ENCODE results near the gene FRMPD1.
A peak's percentile ranks its signal among the peaks of the same experiment; 100 is the strongest.

FRMPD1 gene

DNA sequence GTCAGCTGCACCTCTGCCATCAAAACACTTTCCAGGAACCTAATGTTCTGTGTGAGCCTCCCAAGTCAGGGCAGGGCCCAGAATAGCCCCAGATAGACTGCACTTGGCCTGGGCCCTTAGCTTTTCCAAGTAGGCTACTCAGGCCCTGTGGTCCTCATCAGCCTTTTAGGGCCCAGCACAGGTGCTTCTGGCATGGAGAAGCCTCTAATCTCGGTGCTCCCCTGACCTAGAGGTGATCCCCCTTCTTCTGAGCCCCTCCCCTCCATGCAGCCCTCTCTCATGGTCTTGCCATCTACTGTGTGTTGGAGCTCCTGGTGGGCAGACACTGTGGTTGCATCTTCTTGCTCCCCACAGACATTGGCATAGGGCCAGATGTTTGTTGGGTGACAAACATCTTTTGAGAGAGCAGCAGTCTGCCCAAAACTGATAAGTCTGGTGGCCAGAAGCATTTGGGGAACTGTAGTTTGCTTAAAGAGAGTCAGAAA is 28.1 kb downstream of the FRMPD1 start:
- no peak for DNase-seq (ENCODE audit: low read depth)

DNA sequence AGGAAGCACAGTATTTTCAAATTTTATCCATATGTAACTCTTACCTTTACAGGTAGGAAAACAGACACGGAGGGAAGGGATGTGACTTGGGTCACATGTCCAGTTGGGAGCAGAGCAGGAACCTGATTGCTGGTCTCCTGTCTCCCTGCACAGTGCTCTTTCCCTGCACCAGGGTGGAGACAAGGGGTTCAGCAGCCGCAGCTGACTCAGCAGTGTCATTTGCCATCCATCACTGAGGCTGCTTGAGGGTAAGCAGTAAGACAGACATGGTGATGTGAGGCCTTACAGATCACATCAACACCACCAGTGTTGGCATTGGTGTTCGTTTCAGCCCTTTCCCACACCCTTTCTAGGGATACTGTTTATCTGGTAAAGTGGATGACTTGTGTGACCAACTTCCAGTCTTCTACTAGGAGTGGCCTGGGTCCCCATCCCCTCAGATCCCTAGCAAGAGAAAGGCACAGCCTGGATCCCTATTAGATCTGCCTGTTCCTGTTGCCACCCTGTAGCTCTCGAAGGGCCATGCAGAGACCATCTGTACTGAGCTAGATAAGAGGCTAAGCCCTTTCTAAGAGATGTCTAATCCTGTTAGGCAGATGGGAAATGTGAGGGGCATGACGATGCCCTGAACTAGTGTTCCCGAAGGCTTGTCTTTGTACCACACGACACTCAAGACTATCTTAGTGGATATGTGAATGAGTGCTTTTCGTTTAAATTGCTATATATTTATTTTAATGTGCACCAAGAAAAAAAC is 29.1 kb downstream of the FRMPD1 start:
- no peak for DNase-seq (ENCODE audit: low read depth)

DNA sequence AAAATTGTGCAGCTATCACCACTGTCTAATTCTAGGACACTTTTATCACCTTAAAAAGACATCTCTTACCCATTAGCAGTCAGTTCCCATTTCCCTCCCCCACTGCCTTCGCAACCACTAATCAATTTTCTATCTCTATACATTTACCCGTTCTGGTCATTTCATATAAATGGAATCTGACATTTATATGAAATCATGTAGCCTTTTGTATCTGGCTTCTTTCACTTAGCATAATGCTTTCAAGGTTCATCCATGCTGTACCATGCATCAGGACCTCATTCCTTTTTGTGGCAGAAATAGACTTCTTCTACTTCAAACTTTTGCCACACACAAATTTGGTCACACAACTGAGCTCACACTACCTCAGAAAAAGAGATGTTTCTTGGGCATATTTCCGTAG is 32.2 kb downstream of the FRMPD1 start:
- no peak for DNase-seq (ENCODE audit: low read depth)

DNA sequence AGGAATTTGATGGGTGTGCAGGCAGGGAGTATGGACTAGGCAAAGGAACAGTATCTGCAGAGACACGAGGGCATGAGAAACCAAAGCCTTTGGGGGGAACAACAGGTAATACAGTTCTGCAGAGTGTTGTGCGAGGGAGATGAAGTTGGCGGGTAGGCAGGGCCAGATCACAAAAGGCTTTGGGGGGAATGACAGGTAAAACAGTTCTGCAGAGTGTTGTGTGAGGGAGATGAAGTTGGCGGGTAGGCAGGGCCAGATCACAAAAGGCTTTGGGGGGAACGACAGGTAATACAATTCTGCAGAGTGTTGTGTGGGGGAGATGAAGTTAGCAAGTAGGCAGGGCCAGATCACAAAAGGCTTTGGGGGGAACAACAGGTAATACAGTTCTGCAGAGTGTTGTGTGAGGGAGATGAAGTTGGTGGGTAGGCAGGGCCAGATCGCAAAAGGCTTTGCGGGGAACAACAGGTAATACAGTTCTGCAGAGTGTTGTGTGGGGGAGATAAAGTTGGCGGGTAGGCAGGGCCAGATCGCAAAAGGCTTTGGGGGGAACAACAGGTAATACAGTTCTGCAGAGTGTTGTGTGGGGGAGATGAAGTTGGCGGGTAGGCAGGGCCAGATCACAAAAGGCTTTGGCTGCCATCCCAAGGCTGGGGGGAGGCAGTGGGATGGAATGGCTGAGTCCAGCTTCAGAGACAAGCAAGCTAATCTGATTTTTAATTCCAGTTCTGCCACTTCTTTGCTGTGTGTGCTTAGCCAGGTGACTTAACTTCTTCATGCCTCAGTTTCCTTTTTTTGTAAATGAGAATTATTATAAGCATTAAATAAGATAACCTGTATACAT is 33.0 kb downstream of the FRMPD1 start:
- DNase-seq (ENCODE audit: low read depth) = no peak

DNA sequence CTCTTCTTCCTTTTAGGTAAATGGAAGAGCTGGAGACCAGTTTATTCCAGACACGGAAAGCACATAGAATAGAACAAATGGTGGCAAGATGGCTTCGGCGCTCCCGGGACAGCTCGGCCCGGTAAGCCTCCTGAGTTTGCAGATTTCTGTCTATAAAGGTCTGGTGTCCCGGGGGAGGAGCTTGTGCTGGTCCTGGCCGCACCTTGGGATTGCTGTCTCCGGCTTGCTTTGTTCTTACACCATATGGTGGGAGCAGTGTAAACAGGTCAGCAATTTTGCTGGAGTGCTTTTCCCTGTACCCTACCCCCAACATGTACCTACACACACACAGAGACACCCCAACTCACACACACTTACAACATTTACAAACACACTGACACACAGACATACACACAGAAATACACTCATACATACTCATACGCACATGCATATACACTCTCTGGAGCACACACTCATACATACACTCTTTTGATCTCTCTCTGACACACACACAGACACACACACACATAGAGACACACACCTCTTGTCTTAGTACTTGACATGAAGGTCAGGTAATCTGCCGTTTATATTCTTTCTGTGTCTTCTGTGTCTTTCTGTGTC is 42.0 kb downstream of the FRMPD1 start:
- DNase-seq (ENCODE audit: low read depth) = no peak

DNA sequence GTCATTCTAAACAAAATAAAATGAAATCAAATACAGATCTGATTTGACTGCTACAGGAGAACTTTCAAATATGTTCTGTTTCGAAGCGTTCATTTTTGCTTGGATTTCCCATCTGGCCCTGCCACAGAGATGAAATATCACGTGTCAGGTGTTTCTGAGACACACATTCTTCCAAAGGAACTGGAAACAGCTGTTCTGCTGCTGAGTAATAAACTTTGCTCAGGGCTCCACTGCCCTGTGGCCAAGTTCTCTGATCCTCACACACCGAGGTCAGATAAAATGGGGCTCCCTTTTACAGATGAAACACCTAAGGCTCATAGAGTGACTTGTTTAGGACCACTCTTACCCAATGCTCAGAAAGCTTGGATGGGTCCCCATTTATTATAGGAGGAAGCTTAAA is 42.5 kb downstream of the FRMPD1 start:
- no peak for DNase-seq (ENCODE audit: low read depth)

DNA sequence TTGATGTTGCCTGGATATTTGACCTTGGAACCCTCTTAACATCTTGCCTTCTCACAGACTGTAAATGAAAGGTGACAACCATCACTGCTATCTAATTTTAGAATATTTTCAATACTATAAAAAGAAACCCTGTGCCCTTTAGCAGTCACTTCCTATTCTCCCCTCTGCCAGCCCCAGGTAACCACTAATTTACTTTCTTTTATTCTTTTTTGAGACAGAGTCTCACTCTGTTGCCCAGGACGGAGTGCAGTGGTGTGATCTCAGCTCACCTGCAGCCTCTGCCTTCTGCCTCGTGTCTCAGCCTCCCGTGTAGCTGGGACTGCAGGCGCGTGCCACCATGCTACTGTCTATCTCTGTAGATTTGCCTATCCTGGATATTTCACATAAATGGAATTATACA is 43.6 kb downstream of the FRMPD1 start:
- DNase-seq (ENCODE audit: low read depth) = no peak

DNA sequence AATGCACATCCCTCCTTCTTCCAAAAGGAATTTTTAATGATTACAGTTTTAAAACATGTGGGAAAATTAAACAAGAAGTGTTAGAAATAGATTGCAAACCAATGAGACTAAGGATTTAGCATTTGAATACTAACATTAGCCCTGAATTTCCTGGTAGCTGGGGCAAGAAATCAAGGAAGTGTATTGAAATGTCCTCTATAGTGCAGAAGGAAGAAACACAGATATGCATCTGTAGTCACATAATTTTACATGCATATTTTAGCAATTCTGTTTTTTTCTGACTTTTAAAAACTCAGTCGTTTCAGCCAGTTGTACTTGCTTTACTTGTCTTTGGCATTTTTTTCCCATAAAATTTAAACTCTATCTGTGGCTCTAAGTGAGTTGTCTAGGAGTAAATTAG is 45.8 kb downstream of the FRMPD1 start:
- no peak for DNase-seq (ENCODE audit: low read depth)

DNA sequence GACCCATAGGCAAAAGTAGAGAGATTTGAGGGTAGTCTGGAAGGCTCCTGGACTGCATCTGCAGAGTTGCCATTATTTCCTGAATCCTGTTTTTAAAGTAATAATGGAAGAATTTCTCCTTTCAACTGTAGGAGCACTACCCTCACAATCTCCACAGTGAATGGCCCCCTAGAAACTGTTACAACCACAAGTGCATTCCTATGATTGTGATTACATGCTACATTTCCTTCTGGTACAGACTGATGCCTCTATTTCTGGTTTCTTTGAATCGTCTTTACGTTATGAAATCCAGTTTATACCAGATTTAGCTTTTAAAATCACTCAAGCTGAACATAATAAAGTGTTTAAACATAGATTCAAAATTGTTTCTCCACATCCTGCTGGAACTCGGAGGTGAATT is 49.4 kb downstream of the FRMPD1 start:
- no peak for DNase-seq (ENCODE audit: low read depth)

DNA sequence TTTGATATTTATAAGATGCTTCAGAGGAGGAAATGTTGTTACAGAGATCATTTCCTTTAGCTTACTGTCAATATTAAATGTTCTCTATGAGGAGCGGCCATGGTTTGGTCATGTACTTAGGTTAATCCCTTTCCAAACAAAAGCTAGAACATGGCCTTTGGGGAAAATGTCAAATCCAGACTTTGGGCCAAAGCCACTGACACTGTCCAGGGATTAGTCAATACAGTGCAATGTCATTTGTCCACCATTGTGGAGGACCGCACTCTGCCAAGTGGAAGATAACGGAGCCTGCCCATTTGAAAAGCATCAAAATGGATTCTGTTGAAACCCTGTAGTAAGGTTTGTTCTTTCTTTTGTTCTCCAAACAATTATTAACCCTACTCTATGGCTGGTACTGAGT is 50.1 kb downstream of the FRMPD1 start:
- DNase-seq (ENCODE audit: low read depth) = no peak

DNA sequence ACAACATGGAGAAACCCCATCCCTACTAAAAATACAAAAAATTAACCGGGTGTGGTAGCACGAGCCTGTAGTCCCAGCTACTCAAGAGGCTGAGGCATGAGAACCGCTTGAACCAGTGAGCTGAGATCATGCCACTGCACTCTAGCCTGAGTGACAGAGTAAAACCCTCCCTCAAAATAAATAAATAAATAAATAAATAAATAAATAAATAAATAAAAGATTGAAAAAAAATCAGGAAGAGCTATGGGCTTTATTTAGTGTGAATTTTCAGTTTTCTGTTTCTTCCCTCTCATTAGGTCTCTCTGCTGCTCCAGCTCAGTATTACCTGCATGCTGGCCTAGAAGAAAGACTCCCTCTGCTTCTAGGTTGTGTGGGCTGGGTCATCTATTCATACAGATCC is 55.0 kb downstream of the FRMPD1 start:
- no peak for DNase-seq (ENCODE audit: low read depth)

DNA sequence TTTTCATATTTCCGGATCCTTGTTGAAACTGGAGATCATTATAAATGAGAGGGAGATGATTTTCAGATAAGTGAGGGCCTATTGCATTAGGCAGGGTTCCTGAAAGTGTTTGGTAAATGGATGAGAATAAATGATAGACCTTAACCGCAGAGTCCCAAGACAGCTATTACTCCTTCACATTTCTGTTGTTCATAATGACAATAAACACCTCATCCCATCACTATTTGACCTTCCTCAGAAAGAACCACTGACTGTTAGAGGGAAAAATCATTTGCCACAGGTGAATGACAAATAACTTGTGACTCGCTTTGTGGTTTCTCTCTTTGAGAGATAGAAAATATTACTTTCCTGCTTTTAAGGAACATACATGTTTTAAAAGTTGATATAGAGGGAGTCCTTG is 55.5 kb downstream of the FRMPD1 start:
- DNase-seq (ENCODE audit: low read depth) = no peak

DNA sequence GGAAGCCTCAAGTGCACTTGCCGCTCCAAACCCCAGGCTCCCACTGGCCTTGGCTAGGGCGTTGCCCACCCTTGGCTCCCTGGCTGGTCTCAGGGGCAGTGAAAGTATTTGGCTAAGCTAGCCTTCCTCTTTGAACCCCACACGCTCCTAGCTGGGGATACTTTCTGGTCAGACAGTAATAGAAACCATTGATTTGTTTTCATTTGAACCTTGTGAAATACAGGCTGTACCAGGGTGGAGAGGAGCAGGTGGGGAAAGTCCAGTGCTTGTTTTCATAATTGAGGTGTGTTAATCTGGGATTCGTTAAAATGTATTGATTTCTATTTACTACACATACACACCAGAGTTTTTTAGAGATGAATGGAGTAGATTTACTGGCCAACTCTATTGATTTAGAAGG is 57.0 kb downstream of the FRMPD1 start:
- no peak for DNase-seq (ENCODE audit: low read depth)

DNA sequence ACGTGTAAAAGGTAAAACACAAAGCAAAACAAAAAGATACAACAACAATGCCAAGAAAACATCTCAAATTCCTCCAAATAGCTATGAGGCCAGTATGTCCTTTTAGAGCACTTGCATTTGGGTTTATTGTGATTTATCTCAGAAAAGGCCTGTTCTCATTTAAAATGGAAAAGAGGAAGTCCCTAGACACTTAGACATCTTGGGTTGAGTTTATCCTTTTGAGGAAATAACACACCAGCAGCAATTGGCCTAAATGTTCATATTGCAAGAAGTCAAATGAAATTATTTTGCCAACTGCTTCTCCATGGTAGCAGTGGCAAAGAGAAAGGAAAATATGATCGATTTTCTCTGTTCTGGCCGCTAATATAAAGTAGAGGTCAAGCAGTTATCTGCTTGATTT is 59.3 kb downstream of the FRMPD1 start:
- DNase-seq (ENCODE audit: low read depth) = no peak

DNA sequence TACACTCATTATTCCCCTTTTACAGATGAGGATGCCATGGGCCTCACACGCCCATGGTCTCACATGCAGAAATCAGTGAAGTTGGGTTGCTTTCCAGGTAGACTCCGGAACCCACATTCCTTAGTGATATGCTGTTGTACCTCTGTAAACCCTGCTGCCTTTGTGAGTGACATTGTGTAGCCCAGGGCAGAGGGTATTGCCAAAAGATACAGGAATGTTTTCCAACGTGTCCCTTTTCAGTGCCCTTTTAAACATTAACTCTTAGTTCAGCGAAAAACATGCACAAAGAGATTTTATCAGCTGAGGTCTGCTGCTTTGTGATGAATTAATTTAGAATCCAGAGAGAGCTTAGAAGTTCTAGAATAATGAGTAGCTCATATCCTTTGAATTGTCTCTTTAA is 64.5 kb downstream of the FRMPD1 start:
- no peak for DNase-seq (ENCODE audit: low read depth)

DNA sequence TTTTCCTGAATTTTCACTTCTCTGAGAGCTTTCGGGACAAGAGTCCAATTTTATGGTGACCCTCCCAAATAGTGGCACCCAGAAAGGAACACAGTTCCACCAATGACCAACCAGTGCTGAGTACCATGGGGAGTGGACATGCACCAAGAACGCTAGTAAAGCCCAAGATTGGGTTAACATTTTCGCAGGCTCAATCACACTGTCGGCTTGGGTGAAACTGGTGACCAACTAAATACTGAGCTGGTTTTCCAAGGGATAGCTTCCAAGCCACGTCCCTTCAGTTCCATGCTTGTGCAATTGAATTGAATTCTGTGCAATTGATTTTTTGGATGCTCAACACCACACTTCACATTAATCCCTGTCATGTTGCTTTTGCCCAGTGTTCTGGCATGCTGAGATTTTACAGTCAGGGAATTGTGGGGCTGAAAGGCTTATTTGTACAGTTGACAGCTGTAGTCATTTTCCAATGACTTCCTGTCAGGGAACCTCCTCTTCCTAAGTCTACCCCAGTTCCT is 65.3 kb downstream of the FRMPD1 start:
- DNase-seq (ENCODE audit: low read depth) = no peak

DNA sequence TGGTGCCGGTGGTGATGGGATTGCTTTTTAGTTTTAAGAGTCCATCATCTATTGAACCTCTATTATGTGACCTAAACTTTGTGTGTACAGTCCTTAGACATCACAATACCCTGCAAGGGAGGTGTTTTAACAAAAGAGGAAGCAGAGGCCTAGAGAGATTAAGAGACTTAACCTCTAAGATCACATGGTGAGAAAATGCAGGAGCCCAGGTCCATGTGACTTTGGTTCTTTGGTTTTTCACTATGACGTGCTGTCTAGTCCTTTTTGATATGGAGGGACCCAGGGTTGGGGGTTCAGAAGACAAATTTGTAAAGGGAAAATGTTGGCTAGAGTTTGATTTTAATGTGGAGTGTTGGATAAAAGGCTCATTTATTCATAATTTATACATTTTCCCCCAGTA is 68.8 kb downstream of the FRMPD1 start:
- no peak for DNase-seq (ENCODE audit: low read depth)

DNA sequence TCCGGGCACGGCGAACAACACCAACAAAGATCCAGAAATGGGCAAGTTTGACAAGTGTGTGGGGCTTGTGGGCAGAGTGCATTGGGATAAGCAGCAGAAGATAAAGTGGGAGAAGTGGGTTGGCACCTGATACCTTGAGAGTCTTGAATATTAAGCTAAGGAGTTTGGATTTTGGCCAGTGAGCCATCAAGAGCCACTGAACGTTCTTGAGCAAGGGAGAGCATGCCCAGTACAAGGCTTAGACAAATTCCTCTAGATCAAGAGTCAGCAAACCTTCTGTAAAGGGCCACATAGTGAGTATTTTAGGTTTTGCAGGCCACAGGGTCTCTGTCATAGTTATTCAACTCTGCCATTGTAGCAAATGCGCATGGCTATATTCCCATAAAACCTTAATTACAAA is 76.3 kb downstream of the FRMPD1 start:
- no peak for DNase-seq (ENCODE audit: low read depth)

DNA sequence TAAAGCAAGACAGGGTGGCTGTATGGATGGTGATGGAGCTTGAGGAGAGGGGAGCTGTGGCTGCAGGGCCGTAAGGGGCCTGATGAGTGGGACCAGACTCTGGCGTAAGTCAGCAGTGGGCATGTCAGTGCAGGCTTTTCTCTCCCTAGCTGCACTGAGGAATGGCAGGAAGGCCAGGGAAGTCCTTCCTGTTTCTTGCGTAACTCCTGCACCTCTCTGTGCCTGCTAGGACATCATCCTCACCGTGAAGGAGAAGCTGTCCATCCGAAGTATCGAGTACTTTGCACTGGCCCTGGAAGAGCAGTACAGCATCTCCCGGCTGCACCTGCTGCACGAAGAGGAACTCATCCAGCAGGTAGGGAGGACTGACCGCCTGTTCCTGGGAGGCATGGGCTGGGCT is 78.7 kb downstream of the FRMPD1 start:
- no peak for DNase-seq (ENCODE audit: low read depth)

DNA sequence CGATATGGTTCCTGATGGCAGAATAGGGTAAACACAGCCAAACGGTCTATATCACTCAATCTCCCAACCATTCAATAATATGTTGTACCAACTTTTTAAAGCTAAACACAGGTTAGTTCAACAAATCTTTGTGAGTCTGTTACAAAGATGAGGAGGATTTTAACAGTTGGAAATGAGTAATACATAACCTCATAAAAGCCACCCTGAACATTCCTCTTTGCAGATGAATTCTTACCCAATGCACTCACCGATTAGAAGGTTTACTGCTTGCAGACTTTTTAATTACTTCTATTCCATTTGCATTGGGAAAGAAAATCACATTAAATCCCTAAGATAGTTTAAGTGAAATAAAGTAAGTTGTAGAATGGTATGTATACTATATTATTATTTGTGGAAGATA is 79.5 kb downstream of the FRMPD1 start:
- peak; percentile 54 for DNase-seq (ENCODE audit: low read depth)

DNA sequence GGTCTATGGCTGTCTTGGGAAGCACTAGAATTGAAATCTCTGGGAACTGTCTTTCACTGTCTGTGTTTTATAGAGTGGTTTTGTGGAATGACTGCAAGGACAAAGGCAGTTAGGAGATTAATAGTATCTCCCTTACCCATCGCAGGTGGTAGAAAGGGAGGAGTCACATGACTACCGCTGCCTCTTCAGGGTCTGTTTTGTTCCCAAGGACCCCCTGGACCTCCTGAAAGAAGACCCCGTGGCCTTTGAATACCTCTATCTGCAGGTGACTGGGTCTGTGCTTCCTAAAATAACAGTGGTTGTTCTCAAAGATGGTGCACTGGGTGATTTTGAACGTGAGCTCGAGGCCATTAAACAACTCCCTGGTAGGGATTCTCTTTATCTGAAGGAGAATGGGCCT is 80.1 kb downstream of the FRMPD1 start:
- no peak for DNase-seq (ENCODE audit: low read depth)

DNA sequence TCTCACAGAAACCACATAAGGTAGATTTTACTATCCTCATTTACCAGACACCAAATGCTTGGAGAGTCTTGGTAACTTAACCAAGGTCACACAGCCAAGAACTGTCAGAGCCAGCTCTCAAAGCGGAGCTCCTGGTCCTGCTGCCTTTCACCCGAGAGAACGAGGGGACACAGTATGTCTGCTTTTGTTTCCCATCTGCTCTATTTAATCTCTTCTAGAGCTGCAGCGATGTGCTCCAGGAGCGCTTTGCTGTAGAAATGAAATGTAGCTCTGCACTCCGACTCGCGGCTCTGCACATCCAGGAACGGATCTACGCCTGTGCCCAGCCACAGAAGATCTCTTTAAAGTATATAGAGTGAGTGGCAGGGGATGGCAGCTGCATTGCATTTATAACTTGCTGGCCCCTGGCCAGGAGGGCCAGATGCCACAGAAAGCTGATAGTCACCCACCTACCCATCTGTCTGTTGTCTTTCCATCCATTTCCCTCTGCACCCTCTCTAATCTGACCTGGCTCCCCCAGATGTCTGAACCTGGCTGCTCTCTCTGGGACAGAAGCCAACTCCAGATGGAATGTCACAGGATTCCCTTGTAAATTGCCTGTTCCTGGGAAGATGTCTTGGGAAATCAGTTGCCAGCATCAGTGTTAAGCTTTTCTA is 81.5 kb downstream of the FRMPD1 start:
- peak; percentile 44 for DNase-seq (ENCODE audit: low read depth)

All from EH (cell line).